Endodermal cell (in vitro differentiated cells): ENCODE measurements around the gene TRAPPC2B. TPM values are rescaled to one million over a fixed set of nuclear protein-coding genes. Genes with fewer than 3 reads are reported as not detected.

Source experiments
- DNase-seq: peaks from one replicate; pipeline ENCODE4 v3.0.0-alpha.2; 2017
- H3K27ac ChIP-seq: 2 replicates; pipeline ENCODE4 v1.5.1; 2013; ENCODE audit warnings: mild to moderate bottlenecking, low read depth, low read length, moderate library complexity
- H3K27me3 ChIP-seq: 2 replicates; pipeline ENCODE4 v1.6.1; 2013; ENCODE audit warnings: mild to moderate bottlenecking, low read length, moderate library complexity; ENCODE audit not compliant: insufficient read depth, control insufficient read depth, poor library complexity, severe bottlenecking
- H3K36me3 ChIP-seq: 2 replicates; pipeline ENCODE4 v1.7.0; 2013; ENCODE audit warnings: mild to moderate bottlenecking, low read length, moderate library complexity; ENCODE audit not compliant: control insufficient read depth, insufficient read depth
- H3K4me1 ChIP-seq: one replicate; pipeline ENCODE4 v1.7.0; 2013; ENCODE audit warnings: low read length; ENCODE audit not compliant: control insufficient read depth, insufficient read depth
- H3K4me3 ChIP-seq: 2 replicates; pipeline ENCODE4 v1.5.1; 2013; ENCODE audit warnings: mild to moderate bottlenecking, low read length, moderate library complexity
- H3K9ac ChIP-seq: 2 replicates; pipeline ENCODE4 v1.6.1; 2013; ENCODE audit warnings: mild to moderate bottlenecking, low read length, moderate library complexity; ENCODE audit not compliant: poor library complexity, severe bottlenecking; ENCODE audit errors: extremely low read depth
- H3K9me3 ChIP-seq: 2 replicates; pipeline ENCODE4 v1.6.1; 2013; ENCODE audit warnings: mild to moderate bottlenecking, low read length, moderate library complexity; ENCODE audit not compliant: control insufficient read depth
- H3K27ac Mint-ChIP-seq: 2 replicates; pipeline ENCODE4 v1.8.0; 2020; ENCODE audit warnings: mixed read lengths
- H3K27me3 Mint-ChIP-seq: 2 replicates; pipeline ENCODE4 v1.8.0; 2021; ENCODE audit warnings: mild to moderate bottlenecking, mixed read lengths; ENCODE audit not compliant: insufficient read depth
- H3K36me3 Mint-ChIP-seq: 2 replicates; pipeline ENCODE4 v1.8.0; 2020; ENCODE audit warnings: low read depth, mixed read lengths
- H3K4me1 Mint-ChIP-seq: 2 replicates; pipeline ENCODE4 v1.8.0; 2020; ENCODE audit warnings: mixed read lengths
- H3K4me3 Mint-ChIP-seq: 2 replicates; pipeline ENCODE4 v1.8.0; 2020; ENCODE audit warnings: mild to moderate bottlenecking, moderate library complexity, mixed read lengths
- H3K9me3 Mint-ChIP-seq: 2 replicates; pipeline ENCODE4 v1.8.0; 2020; ENCODE audit warnings: mild to moderate bottlenecking, mixed read lengths
- WGBS, 2 experiments: methylation state at CpG; one replicate each; pipeline versions ENCODE4 v1.1.5 to v1.1.7; 2013; ENCODE audit warnings: missing lambda C conversion rate in 2 of 2, mixed read lengths in 1 of 2; ENCODE audit not compliant: insufficient coverage in 1 of 2, insufficient read length in 1 of 2; 5-methylcytosine and 5-hydroxymethylcytosine counted together
- total RNA-seq, 2 donors: library from RNA; stranded (reverse); fragmentation: NEBNext Ultra II Directional in 1 of 2; extraction: Animal tissue kit (Norgen Biotek cat#: 25700) in 1 of 2; gene quantifications; 2 replicates in 1 of 2; 3 replicates in 1 of 2; pipeline ENCODE4 v1.2.1, GENCODE V29; 2021
- TF ChIP-seq, protein P1 (sequence below): fragments of 200-600 bp; sonication (generic); conservative IDR thresholded peaks from 2 replicates; pipeline ENCODE4 v1.5.0; 2021; ENCODE audit warnings: antibody characterized with exemption, mild to moderate bottlenecking

TRAPPC2B gene
- total RNA-seq, 2 donors from 2014 or later: 9.2 to 9.5 TPM

DNA sequence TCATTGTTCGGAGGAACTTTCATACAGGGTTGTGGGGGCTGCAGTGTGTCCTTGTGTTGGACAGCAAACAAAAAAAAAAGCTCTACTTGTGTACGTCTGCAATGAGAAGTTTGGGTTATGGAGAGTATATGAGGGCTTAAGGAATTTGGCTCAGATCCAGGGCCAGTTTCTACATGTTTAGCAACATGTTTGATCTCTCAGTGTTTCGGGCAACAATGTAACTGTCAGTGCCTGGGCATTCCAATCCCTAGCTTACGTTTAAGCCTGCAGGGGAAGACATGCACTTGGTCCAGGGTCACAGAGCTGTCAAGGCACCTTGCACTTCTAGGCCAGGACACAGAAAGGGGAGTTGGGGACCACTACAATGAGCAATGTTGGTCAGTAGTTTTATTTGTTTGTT, 29.2 kb upstream of the TRAPPC2B start:
- Histone ChIP-seq H3K4me3 (no peak overlapping the region), H3K27ac (no peak overlapping the region), H3K36me3 (peaks cover 11% of the 10 kb centered on the region), H3K4me1 (no peaks in the 10 kb centered on the region), H3K27me3 (no peaks in the 10 kb centered on the region), H3K9ac (no peak overlapping the region), H3K9me3 (no peaks in the 10 kb centered on the region)
- no peaks in the 10 kb centered on the region for H3K4me1 Mint-ChIP-seq
- no peak overlapping the region for H3K4me3 Mint-ChIP-seq
- H3K36me3 Mint-ChIP-seq: peaks cover 13% of the 10 kb centered on the region
- WGBS, 2 experiments: 95 to 96% methylated on average over 4 of the region's 4 CpGs
- TF ChIP-seq, protein P1, sequence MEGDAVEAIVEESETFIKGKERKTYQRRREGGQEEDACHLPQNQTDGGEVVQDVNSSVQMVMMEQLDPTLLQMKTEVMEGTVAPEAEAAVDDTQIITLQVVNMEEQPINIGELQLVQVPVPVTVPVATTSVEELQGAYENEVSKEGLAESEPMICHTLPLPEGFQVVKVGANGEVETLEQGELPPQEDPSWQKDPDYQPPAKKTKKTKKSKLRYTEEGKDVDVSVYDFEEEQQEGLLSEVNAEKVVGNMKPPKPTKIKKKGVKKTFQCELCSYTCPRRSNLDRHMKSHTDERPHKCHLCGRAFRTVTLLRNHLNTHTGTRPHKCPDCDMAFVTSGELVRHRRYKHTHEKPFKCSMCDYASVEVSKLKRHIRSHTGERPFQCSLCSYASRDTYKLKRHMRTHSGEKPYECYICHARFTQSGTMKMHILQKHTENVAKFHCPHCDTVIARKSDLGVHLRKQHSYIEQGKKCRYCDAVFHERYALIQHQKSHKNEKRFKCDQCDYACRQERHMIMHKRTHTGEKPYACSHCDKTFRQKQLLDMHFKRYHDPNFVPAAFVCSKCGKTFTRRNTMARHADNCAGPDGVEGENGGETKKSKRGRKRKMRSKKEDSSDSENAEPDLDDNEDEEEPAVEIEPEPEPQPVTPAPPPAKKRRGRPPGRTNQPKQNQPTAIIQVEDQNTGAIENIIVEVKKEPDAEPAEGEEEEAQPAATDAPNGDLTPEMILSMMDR: no peak
- peaks cover 6% of the 10 kb centered on the region for H3K27me3 Mint-ChIP-seq
- H3K27ac Mint-ChIP-seq: no peak overlapping the region
- no peak for DNase-seq
- no peaks in the 10 kb centered on the region for H3K9me3 Mint-ChIP-seq

DNA sequence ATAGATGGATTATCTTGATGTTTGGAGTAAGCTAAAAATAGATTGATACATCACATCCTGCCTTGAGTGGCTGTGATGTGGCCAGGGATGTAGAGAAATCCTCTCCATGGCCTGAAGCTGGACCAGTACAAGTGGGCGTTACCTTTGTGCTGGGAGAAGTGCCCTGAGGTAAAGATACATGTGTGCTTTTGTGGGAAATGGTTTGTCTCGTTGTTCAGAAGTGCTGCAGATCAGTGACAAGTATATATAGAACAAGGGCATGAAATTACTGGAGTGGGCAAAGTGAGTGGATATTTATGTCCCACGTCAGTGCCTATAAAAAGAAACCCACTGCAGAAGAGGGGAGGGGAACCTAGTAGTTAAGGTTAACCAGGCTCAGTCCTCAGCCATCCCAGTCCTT, 24.5 kb upstream of the TRAPPC2B start:
- H3K36me3 ChIP-seq: no peaks in the 10 kb centered on the region
- Mint-ChIP-seq H3K4me1 (no peaks in the 10 kb centered on the region), H3K4me3 (no peak overlapping the region), H3K9me3 (no peaks in the 10 kb centered on the region), H3K27ac (no peak overlapping the region), H3K36me3 (no peaks in the 10 kb centered on the region), H3K27me3 (peaks cover 27% of the 10 kb centered on the region)
- no peaks in the 10 kb centered on the region for H3K9me3 ChIP-seq
- H3K27ac ChIP-seq: no peak overlapping the region
- no peaks in the 10 kb centered on the region for H3K4me1 ChIP-seq
- no peak overlapping the region for H3K4me3 ChIP-seq
- H3K9ac ChIP-seq: no peak overlapping the region
- peaks cover 33% of the 10 kb centered on the region for H3K27me3 ChIP-seq
- TF ChIP-seq, protein P1: no peak
- DNase-seq: no peak
- 86 to 94% methylated on average over 2 to 3 of the region's 3 CpGs for WGBS, 2 experiments

DNA sequence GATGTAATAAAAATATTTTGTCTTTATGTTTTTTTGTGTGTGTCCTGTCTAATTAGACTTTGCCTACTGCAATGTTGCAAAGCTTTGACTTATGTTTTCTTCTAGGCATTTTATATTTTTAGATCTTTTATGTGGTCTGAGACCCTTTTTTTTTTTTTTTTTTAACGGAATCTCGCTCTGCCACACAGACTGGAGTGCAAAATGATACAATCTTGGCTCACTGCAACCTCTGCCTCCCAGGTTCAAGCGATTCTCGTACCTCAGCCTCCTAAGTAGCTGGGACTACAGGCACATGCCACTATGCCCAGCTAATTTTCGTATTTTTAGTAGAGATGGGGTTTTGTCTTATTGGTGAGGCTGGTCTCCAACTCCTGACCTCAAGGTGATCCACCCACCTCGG, 20.8 kb upstream of the TRAPPC2B start:
- DNase-seq: no peak
- Mint-ChIP-seq H3K4me1 (no peaks in the 10 kb centered on the region), H3K27me3 (peaks cover 42% of the 10 kb centered on the region), H3K9me3 (no peaks in the 10 kb centered on the region), H3K4me3 (no peak overlapping the region), H3K27ac (no peak overlapping the region), H3K36me3 (no peaks in the 10 kb centered on the region)
- Histone ChIP-seq H3K4me1 (no peaks in the 10 kb centered on the region), H3K27me3 (peaks cover 69% of the 10 kb centered on the region), H3K4me3 (no peak overlapping the region), H3K9ac (no peak overlapping the region), H3K36me3 (no peaks in the 10 kb centered on the region), H3K27ac (no peak overlapping the region), H3K9me3 (no peaks in the 10 kb centered on the region)
- TF ChIP-seq, protein P1: no peak
- WGBS, 2 experiments: 77 to 90% methylated on average over 4 to 6 of the region's 6 CpGs
